K562 (cell line): ENCODE results near the gene TRNAU1AP. TPM values are rescaled to one million over a fixed set of nuclear protein-coding genes. Genes with fewer than 3 reads are reported as not detected.

ENCODE experiments used
- CEBPZ ChIP-seq: fragments of 150-350 bp; IDR thresholded peaks from 2 replicates; pipeline ENCODE4 v1.6.1; 2014; ENCODE audit warnings: low read depth, mild to moderate bottlenecking, low read length, borderline replicate concordance
- CREBBP ChIP-seq: IDR thresholded peaks from one replicate; pipeline ENCODE4 v1.6.1; 2012; ENCODE audit warnings: low read depth, mild to moderate bottlenecking, control low read depth, inconsistent platforms, low read length
- CREM ChIP-seq: IDR thresholded peaks from 2 replicates; pipeline ENCODE4 v1.6.1; 2014; ENCODE audit warnings: antibody characterized with exemption, low read depth
- HDAC8 ChIP-seq: fragments of 450-650 bp; IDR thresholded peaks from 2 replicates; pipeline ENCODE4 v1.6.1; 2016; ENCODE audit warnings: mild to moderate bottlenecking, missing genetic modification characterization, moderate library complexity, missing compliant biosample characterization
- PHF20 ChIP-seq: fragments of 450-650 bp; IDR thresholded peaks from 2 replicates; pipeline ENCODE4 v1.6.1; 2018; ENCODE audit not compliant: partially characterized antibody
- PPARD ChIP-seq: fragments of 250-450 bp; sonication (Bioruptor Pico); IDR thresholded peaks from 2 replicates; pipeline ENCODE4 v1.8.0; 2022; ENCODE audit warnings: inconsistent platforms, mild to moderate bottlenecking, moderate library complexity
- SNIP1 ChIP-seq: fragments of 450-650 bp; IDR thresholded peaks from 2 replicates; pipeline ENCODE4 v1.7.1; 2017; ENCODE audit warnings: low read depth, mild to moderate bottlenecking
- SPI1 ChIP-seq: IDR thresholded peaks from 2 replicates; pipeline ENCODE4 v1.6.1; 2011; ENCODE audit warnings: low read depth, low read length, control low read depth, borderline replicate concordance
- TEAD1 ChIP-seq, 2 experiments: fragments of 450-650 bp in 1 of 2; sonication (generic) in 1 of 2; formaldehyde crosslinking; IDR thresholded peaks; 2 replicates each; pipeline versions ENCODE4 v1.4.0 to v1.8.0; 2020 to 2022; ENCODE audit warnings: mild to moderate bottlenecking in 2 of 2, missing genetic modification reagents in 1 of 2
- ZKSCAN1 ChIP-seq: fragments of 150-350 bp; IDR thresholded peaks from 2 replicates; pipeline ENCODE4 v1.6.1; 2016; ENCODE audit warnings: low read depth, low read length
- ZKSCAN3 ChIP-seq: fragments of 250-450 bp; sonication (Bioruptor Pico); IDR thresholded peaks from 2 replicates; pipeline ENCODE4 v1.4.0; 2020
- polyA plus RNA-seq, 8 experiments: library from polyadenylated mRNA; depleted of rRNA in 4 of 8; stranded (reverse) in 5 of 8; unstranded in 3 of 8; fragments of >200 nt; fragmentation: Nextera tagmentation in 2 of 8; fragmentation: Illumina TruSeq in 1 of 8; extraction: Ambion mirVana in 2 of 8; extraction: Trizol in 1 of 8; gene quantifications; 2 replicates each; pipeline versions ENCODE4 v1.2.1 to v1.2.3, GENCODE V29; 2011 to 2014; ENCODE audit warnings: inconsistent platforms in 1 of 8, missing spikeins in 1 of 8
- total RNA-seq, 7 experiments: library from RNA; depleted of rRNA in 6 of 7; stranded (reverse); fragments of >200 nt in 6 of 7; fragmentation: Illumina TruSeq in 2 of 7; extraction: Trizol in 2 of 7; gene quantifications; 2 replicates each; pipeline versions ENCODE4 v1.2.1 to v1.2.3, GENCODE V29; 2011 to 2021; ENCODE audit warnings: low replicate concordance in 1 of 7
- TF ChIP-seq, protein P1 (sequence below): fragments of 250-450 bp; sonication (Bioruptor Pico); IDR thresholded peaks from 2 replicates; pipeline ENCODE4 v1.8.0; 2021; ENCODE audit warnings: mild to moderate bottlenecking, moderate library complexity
- TF ChIP-seq, protein P2 (sequence below), 2 experiments: fragments of 450-650 bp; conservative IDR thresholded peaks; 2 replicates each; pipeline ENCODE4 v1.6.1; 2017; ENCODE audit warnings: mild to moderate bottlenecking in 2 of 2, moderate library complexity in 2 of 2
- TF ChIP-seq, protein P3 (sequence below): fragments of 250-450 bp; sonication (Bioruptor Pico); IDR thresholded peaks from 2 replicates; pipeline ENCODE4 v1.6.1; 2021; ENCODE audit warnings: mild to moderate bottlenecking
- TF ChIP-seq, protein P4 (sequence below): fragments of 450-650 bp; formaldehyde crosslinking; IDR thresholded peaks from 2 replicates; pipeline ENCODE4 v1.4.0; 2020; ENCODE audit warnings: mild to moderate bottlenecking, moderate library complexity
- TF ChIP-seq, protein P5 (sequence below): sonication (generic); formaldehyde crosslinking; IDR thresholded peaks from 2 replicates; pipeline ENCODE4 v1.8.0; 2022; ENCODE audit warnings: mild to moderate bottlenecking, missing genetic modification reagents

Gene TRNAU1AP
- total and polyA plus RNA-seq, 9 of the 15 experiments (the other 6 are each of a cell fraction or from before 2014, with no cell fraction given): 34.9 to 110 (median 46.3) TPM

DNA sequence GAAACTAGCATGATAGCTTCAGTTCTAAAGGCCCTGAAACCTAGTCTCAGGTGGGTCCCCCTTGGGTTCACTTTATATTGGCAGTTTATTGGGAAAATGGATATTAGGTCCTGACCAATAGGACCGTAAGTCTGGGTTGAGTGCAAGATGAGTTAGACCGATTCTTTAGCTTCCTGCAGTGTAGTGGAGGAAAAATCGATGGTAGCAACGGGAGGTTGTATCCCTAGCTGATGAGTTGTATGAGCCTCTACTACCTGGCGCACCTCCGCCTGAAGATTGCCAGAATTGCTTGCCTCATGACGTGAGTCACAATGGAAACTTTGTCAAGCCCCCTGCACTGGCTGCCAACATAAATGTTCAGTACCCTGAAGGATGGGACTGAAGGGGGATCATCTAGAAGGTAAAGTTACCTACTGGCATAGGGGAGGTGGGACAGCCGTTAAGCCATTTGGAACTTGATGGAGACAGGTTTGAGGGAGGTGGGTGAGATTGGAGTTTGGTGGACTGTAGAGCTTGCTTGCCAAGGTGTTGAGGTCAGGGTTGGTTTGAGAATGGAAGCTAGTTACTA lies 43.1 kb upstream of the TRNAU1AP start (continued):
- TF ChIP-seq, protein P1, sequence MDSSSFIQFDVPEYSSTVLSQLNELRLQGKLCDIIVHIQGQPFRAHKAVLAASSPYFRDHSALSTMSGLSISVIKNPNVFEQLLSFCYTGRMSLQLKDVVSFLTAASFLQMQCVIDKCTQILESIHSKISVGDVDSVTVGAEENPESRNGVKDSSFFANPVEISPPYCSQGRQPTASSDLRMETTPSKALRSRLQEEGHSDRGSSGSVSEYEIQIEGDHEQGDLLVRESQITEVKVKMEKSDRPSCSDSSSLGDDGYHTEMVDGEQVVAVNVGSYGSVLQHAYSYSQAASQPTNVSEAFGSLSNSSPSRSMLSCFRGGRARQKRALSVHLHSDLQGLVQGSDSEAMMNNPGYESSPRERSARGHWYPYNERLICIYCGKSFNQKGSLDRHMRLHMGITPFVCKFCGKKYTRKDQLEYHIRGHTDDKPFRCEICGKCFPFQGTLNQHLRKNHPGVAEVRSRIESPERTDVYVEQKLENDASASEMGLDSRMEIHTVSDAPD (CRISPR knock-in tag): 0 out of 2 replicates have a peak, but pooled peaks have one; percentile 6
- TF ChIP-seq, protein P2, sequence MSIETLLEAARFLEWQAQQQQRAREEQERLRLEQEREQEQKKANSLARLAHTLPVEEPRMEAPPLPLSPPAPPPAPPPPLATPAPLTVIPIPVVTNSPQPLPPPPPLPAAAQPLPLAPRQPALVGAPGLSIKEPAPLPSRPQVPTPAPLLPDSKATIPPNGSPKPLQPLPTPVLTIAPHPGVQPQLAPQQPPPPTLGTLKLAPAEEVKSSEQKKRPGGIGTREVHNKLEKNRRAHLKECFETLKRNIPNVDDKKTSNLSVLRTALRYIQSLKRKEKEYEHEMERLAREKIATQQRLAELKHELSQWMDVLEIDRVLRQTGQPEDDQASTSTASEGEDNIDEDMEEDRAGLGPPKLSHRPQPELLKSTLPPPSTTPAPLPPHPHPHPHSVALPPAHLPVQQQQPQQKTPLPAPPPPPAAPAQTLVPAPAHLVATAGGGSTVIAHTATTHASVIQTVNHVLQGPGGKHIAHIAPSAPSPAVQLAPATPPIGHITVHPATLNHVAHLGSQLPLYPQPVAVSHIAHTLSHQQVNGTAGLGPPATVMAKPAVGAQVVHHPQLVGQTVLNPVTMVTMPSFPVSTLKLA (conservative IDR thresholded peaks at IDR 0.05): no peak; a peak in 1 of 4 replicates
- TF ChIP-seq SNIP1: no peak
- no peak for TF ChIP-seq CREM
- TF ChIP-seq, protein P3, sequence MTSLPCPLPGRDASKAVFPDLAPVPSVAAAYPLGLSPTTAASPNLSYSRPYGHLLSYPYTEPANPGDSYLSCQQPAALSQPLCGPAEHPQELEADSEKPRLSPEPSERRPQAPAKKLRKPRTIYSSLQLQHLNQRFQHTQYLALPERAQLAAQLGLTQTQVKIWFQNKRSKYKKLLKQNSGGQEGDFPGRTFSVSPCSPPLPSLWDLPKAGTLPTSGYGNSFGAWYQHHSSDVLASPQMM (CRISPR knock-in tag): peak; percentile 22; the same call in 1 of the 2 replicates
- no peak; a peak in 1 of 4 replicates for TF ChIP-seq TEAD1 (CRISPR knock-in tag; IDR thresholded peaks at IDR 0.05)
- TF ChIP-seq, protein P4, sequence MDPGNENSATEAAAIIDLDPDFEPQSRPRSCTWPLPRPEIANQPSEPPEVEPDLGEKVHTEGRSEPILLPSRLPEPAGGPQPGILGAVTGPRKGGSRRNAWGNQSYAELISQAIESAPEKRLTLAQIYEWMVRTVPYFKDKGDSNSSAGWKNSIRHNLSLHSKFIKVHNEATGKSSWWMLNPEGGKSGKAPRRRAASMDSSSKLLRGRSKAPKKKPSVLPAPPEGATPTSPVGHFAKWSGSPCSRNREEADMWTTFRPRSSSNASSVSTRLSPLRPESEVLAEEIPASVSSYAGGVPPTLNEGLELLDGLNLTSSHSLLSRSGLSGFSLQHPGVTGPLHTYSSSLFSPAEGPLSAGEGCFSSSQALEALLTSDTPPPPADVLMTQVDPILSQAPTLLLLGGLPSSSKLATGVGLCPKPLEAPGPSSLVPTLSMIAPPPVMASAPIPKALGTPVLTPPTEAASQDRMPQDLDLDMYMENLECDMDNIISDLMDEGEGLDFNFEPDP: 0 out of 2 replicates have a peak, but pooled peaks have one; percentile 10
- TF ChIP-seq CEBPZ: no peak; the same call in 1 of the 2 replicates
- no peak for TF ChIP-seq ZKSCAN3
- no peak for TF ChIP-seq ZKSCAN1
- TF ChIP-seq CREBBP: no peak
- TF ChIP-seq, protein P5, sequence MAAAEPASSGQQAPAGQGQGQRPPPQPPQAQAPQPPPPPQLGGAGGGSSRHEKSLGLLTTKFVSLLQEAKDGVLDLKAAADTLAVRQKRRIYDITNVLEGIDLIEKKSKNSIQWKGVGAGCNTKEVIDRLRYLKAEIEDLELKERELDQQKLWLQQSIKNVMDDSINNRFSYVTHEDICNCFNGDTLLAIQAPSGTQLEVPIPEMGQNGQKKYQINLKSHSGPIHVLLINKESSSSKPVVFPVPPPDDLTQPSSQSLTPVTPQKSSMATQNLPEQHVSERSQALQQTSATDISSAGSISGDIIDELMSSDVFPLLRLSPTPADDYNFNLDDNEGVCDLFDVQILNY (CRISPR knock-in tag): no peak
- TF ChIP-seq PPARD (CRISPR knock-in tag): no peak
- no peak for TF ChIP-seq SPI1
- no peak for TF ChIP-seq PHF20
- TF ChIP-seq HDAC8 (tag): no peak
